Measurements from ENCODE around the gene ARMC9.
"Not testable (repeated sequence)": the region's sequence is repeated elsewhere in the genome, so short reads cannot be mapped to it uniquely, and the experiment has no call there.

ARMC9 gene

GRCh38 chr2:231170055-231170454, 28.4 kb upstream of the ARMC9 start:
- H3K9me3 Mint-ChIP-seq, result no peaks in the 10 kb centered on the region
- H3K36me3 Mint-ChIP-seq (ENCODE audit: insufficient read depth), result peaks cover 46% of the 10 kb centered on the region
- no peaks in the 10 kb centered on the region for H3K27me3 Mint-ChIP-seq
- H3K4me3 Mint-ChIP-seq, result no peak overlapping the region
- ATAC-seq (replicated peaks; ENCODE audit: extremely low read depth, poor library complexity, severe bottlenecking), result no peak
- DNase-seq (ENCODE audit: low spot score in 2 of 2), result no peak
- no peaks in the 10 kb centered on the region for H3K4me1 Mint-ChIP-seq
- no peak overlapping the region for H3K27ac Mint-ChIP-seq (ENCODE audit: low read depth)

- Mint-ChIP-seq H3K9me3 (no peaks in the 10 kb centered on the region), H3K4me1 (no peaks in the 10 kb centered on the region), H3K4me3 (no peak overlapping the region), H3K27ac (ENCODE audit: low read depth) (no peak overlapping the region), H3K36me3 (ENCODE audit: insufficient read depth) (peaks cover 37% of the 10 kb centered on the region), H3K27me3 (no peaks in the 10 kb centered on the region)
- DNase-seq (ENCODE audit: low spot score in 2 of 2), result no peak
- no peak for ATAC-seq (replicated peaks; ENCODE audit: extremely low read depth, poor library complexity, severe bottlenecking)
Observed at GRCh38 chr2:231172025-231172424, 26.4 kb upstream of the ARMC9 start.

DNA sequence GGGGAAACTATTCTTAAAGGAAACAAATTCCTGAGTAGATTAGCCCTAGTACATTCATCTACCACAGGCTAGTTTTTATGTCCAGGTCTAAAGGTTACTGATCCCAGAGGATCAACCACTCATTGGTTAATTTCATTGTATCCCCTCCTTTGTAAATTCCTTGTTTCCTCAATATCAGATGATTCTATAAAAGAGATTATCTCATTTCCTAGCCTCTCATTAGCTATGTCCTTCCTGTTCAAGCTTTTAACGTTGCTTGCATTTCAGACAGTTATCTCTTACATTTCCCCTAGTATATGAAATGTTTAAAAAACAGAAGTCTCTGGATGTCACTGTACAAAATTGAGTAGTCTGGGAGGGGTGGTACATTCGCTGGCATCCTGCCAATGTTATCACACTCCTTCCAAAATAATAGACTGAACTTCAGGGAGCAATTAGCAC, 24.2 kb upstream of the ARMC9 start:
- no peak overlapping the region for H3K4me3 Mint-ChIP-seq
- no peak for DNase-seq (ENCODE audit: low spot score in 2 of 2)

DNA sequence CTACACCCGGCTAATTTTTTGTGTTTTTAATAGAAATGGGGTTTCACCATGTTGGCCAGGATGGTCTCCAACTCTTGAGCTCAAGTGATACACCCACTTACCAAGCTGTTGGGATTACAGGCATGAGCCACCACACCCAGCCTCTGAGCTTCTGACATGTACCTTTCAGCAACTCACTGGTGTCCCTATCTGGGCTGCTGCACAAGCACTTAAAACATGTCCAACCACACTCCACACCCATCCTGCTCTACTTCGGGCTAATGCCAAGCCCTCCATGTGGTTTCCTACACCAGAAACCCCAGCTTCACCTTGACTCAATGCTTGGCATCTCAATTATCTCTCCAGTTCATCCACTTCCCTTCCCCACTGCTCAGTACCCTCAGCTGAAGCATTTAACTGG, 22.4 kb upstream of the ARMC9 start:
- ATAC-seq (replicated peaks; ENCODE audit: extremely low read depth, poor library complexity, severe bottlenecking), result no peak
- peaks cover 20% of the 10 kb centered on the region for H3K36me3 Mint-ChIP-seq (ENCODE audit: insufficient read depth)

More for the DNA sequence above, 24.2 kb upstream of the ARMC9 start:
- no peak for ATAC-seq (replicated peaks; ENCODE audit: extremely low read depth, poor library complexity, severe bottlenecking)
- Mint-ChIP-seq H3K9me3 (no peaks in the 10 kb centered on the region), H3K27me3 (no peaks in the 10 kb centered on the region), H3K36me3 (ENCODE audit: insufficient read depth) (peaks cover 28% of the 10 kb centered on the region), H3K4me1 (peaks cover 5% of the 10 kb centered on the region), H3K27ac (ENCODE audit: low read depth) (no peak overlapping the region)

DNA sequence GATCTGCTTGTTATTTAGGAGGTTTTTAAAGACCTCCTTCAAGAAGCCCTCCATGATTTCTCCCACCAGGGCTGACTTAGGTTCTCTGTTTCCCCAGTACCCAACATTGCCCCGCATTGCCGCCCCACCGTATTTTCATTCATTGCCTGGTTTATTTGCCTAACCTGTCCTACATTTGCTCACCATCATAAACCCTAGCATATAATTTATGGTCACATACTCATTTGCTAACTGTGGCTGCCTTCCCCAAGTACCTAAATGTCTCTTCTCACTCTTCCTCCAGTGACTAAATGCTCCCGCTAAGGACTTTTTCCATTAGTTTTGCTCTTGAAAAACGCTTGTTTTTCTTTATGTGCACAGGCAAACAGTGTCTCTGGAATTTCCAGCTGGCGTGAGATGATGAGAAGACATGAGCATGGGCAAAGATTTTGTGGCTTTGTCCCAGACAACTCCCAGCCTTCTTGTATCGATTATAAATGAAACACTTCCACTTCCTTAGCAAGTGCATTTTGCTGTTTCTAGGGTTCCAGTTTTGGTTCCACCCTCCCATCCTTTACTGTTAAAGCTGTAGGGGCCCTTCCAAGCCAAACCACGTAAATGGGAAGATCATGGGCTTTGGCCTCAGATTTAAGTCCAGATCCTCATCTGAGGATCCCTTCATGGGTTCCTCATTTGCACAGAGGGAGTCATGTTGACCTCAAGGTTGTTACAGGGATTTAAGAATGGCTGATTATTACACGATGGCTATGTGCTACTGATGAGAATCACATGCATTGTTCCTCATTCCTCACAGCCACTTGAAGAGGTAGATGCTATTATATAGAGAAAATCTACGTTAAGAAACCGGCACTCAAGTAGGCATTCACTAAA, 21.0 kb upstream of the ARMC9 start:
- Mint-ChIP-seq H3K9me3 (no peaks in the 10 kb centered on the region), H3K36me3 (ENCODE audit: insufficient read depth) (peaks cover 14% of the 10 kb centered on the region), H3K27ac (ENCODE audit: low read depth) (no peak overlapping the region), H3K4me3 (no peak overlapping the region), H3K27me3 (no peaks in the 10 kb centered on the region), H3K4me1 (peaks cover 15% of the 10 kb centered on the region)
- ATAC-seq (replicated peaks; ENCODE audit: extremely low read depth, poor library complexity, severe bottlenecking) (no peak), DNase-seq (ENCODE audit: low spot score in 2 of 2) (no peak)

More for the DNA sequence above, 22.4 kb upstream of the ARMC9 start:
- H3K9me3 Mint-ChIP-seq, result no peaks in the 10 kb centered on the region
- H3K27me3 Mint-ChIP-seq, result no peaks in the 10 kb centered on the region
- H3K27ac Mint-ChIP-seq (ENCODE audit: low read depth), result no peak overlapping the region
- peaks cover 15% of the 10 kb centered on the region for H3K4me1 Mint-ChIP-seq
- no peak overlapping the region for H3K4me3 Mint-ChIP-seq
- DNase-seq (ENCODE audit: low spot score in 2 of 2), result no peak

- H3K27me3 Mint-ChIP-seq; H3K4me3 Mint-ChIP-seq; H3K9me3 Mint-ChIP-seq; H3K36me3 Mint-ChIP-seq (ENCODE audit: insufficient read depth); DNase-seq (ENCODE audit: low spot score in 2 of 2); H3K27ac Mint-ChIP-seq (ENCODE audit: low read depth): not testable (repeated sequence)
- H3K4me1 Mint-ChIP-seq, result peaks cover 15% of the 10 kb centered on the region
- peak; percentile 26 for ATAC-seq (replicated peaks; ENCODE audit: extremely low read depth, poor library complexity, severe bottlenecking)
Observed at GRCh38 chr2:231178805-231179204, 19.6 kb upstream of the ARMC9 start.

DNA sequence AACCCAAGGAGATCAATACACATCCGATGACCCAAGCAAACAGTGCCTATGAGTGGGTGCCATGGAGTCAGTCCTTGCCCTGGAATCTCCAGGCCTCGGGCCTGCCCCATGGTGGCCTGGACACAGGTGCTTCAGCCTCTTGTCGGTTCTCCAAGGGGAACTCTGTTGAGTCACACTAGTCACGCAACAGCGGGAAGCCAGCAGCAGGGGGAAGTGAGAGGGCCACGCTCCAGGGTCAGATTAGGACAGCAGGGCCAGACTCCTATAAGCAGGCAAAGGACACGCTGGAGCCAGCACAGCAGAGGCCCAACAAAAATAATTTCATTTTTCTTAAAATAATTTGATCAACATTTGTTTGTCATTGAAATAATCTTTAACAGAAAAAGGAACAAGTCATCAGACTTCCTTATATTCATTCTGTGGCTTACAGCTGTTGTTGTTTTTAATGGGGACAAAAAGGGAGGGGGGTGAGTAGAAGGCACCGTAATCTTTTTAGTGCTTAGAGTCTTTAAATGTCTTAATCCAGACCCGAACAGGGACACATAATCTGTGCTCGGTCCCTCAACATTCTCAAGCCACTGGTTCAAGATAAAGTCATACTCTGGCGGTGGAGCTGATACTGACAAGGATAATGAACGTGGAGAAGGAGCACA, 16.4 kb upstream of the ARMC9 start:
- Mint-ChIP-seq H3K36me3 (ENCODE audit: insufficient read depth) (no peaks in the 10 kb centered on the region), H3K27me3 (peaks cover under 1% of the 10 kb centered on the region), H3K9me3 (no peaks in the 10 kb centered on the region), H3K4me3 (no peak overlapping the region), H3K4me1 (peaks cover 15% of the 10 kb centered on the region), H3K27ac (ENCODE audit: low read depth) (no peak overlapping the region)
- ATAC-seq (replicated peaks; ENCODE audit: extremely low read depth, poor library complexity, severe bottlenecking), result no peak
- no peak for DNase-seq (ENCODE audit: low spot score in 2 of 2)

GRCh38 chr2:231182513-231182899, 15.9 kb upstream of the ARMC9 start:
- Mint-ChIP-seq H3K4me1 (peaks cover 15% of the 10 kb centered on the region), H3K9me3 (no peaks in the 10 kb centered on the region), H3K4me3 (no peak overlapping the region), H3K27me3 (peaks cover 6% of the 10 kb centered on the region), H3K27ac (ENCODE audit: low read depth) (no peak overlapping the region), H3K36me3 (ENCODE audit: insufficient read depth) (no peaks in the 10 kb centered on the region)
- no peak for DNase-seq (ENCODE audit: low spot score in 2 of 2)
- ATAC-seq (replicated peaks; ENCODE audit: extremely low read depth, poor library complexity, severe bottlenecking), result no peak

- DNase-seq (ENCODE audit: low spot score in 2 of 2) (no peak), ATAC-seq (replicated peaks; ENCODE audit: extremely low read depth, poor library complexity, severe bottlenecking) (no peak)
- H3K36me3 Mint-ChIP-seq (ENCODE audit: insufficient read depth), result no peaks in the 10 kb centered on the region
- H3K27me3 Mint-ChIP-seq, result peaks cover 19% of the 10 kb centered on the region
- no peak overlapping the region for H3K4me3 Mint-ChIP-seq
- H3K4me1 Mint-ChIP-seq, result peaks cover 13% of the 10 kb centered on the region
- H3K27ac Mint-ChIP-seq (ENCODE audit: low read depth), result no peak overlapping the region
- no peaks in the 10 kb centered on the region for H3K9me3 Mint-ChIP-seq
Observed at GRCh38 chr2:231183851-231184250, 14.6 kb upstream of the ARMC9 start.

- Mint-ChIP-seq H3K36me3 (ENCODE audit: insufficient read depth) (no peaks in the 10 kb centered on the region), H3K27ac (ENCODE audit: low read depth) (no peak overlapping the region), H3K27me3 (peaks cover 24% of the 10 kb centered on the region), H3K9me3 (no peaks in the 10 kb centered on the region), H3K4me3 (no peak overlapping the region), H3K4me1 (peaks cover 9% of the 10 kb centered on the region)
- no peak for DNase-seq (ENCODE audit: low spot score in 2 of 2)
- ATAC-seq (replicated peaks; ENCODE audit: extremely low read depth, poor library complexity, severe bottlenecking), result no peak
Observed at GRCh38 chr2:231184319-231184718, 14.1 kb upstream of the ARMC9 start.

DNA sequence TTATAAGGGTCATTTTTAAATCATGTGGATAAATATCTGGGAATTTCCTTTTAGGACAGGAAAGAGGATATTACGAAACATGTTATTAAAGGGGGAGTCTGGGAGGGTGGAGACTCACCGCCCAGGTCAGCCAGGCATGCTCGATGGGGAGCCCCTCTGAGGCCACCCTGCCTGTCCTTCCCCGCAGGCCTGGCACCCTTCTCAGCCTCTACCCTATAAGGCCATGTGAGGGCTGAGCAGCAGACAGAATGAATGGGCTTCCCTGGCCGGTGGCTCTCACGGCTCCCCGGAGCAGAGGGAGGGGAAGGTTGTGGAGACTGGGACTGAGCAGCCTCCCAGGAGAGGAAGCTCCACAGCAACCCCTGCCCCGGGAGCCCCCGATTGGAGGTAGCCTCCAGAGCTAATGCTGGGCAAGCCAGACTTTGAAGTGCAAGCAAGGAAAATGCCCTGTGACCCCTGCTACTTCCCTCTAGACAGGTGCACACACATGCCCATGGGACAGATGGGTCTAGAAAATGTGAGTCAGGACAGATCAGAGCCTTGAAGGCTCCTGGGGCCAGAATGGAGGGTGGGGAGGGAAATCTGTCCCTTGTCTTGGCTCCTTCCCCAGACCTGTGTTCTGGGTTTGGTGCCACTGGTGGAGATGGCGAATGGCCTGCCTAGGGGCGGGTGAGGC, 13.2 kb upstream of the ARMC9 start:
- H3K4me3 Mint-ChIP-seq, result no peak overlapping the region
- DNase-seq (ENCODE audit: low spot score in 2 of 2), result no peak
- H3K36me3 Mint-ChIP-seq (ENCODE audit: insufficient read depth), result no peaks in the 10 kb centered on the region
- H3K4me1 Mint-ChIP-seq, result peaks cover 2% of the 10 kb centered on the region
- H3K27me3 Mint-ChIP-seq, result peaks cover 33% of the 10 kb centered on the region
- no peak for ATAC-seq (replicated peaks; ENCODE audit: extremely low read depth, poor library complexity, severe bottlenecking)
- no peaks in the 10 kb centered on the region for H3K9me3 Mint-ChIP-seq
- no peak overlapping the region for H3K27ac Mint-ChIP-seq (ENCODE audit: low read depth)

- no peak for DNase-seq (ENCODE audit: low spot score in 2 of 2)
- no peak overlapping the region for H3K27ac Mint-ChIP-seq (ENCODE audit: low read depth)
- H3K4me1 Mint-ChIP-seq, result no peaks in the 10 kb centered on the region
- no peaks in the 10 kb centered on the region for H3K36me3 Mint-ChIP-seq (ENCODE audit: insufficient read depth)
- H3K4me3 Mint-ChIP-seq, result no peak overlapping the region
- no peak for ATAC-seq (replicated peaks; ENCODE audit: extremely low read depth, poor library complexity, severe bottlenecking)
- H3K27me3 Mint-ChIP-seq, result peaks cover 37% of the 10 kb centered on the region
- no peaks in the 10 kb centered on the region for H3K9me3 Mint-ChIP-seq
Observed at GRCh38 chr2:231185886-231186285, 12.5 kb upstream of the ARMC9 start.
